Prostate gland (tissue), 2 donors: ENCODE measurements around the gene SLC14A1.

Source experiments
- POLR2A ChIP-seq: fragments of 450-650 bp; IDR thresholded peaks from one replicate; pipeline ENCODE4 v1.6.1; 2016; ENCODE audit warnings: antibody characterized with exemption, mild to moderate bottlenecking
- TF ChIP-seq, protein P1 (sequence below), 4 experiments: fragments of 200-600 bp in 2 of 4; fragments of 450-650 bp in 2 of 4; sonication (generic) in 2 of 4; IDR thresholded peaks; 1 replicate in 3 of 4; 2 replicates in 1 of 4; pipeline ENCODE4 v1.5.1; 2016 to 2019; ENCODE audit warnings: antibody characterized with exemption in 4 of 4, mild to moderate bottlenecking in 2 of 4, moderate library complexity in 2 of 4

DNA sequence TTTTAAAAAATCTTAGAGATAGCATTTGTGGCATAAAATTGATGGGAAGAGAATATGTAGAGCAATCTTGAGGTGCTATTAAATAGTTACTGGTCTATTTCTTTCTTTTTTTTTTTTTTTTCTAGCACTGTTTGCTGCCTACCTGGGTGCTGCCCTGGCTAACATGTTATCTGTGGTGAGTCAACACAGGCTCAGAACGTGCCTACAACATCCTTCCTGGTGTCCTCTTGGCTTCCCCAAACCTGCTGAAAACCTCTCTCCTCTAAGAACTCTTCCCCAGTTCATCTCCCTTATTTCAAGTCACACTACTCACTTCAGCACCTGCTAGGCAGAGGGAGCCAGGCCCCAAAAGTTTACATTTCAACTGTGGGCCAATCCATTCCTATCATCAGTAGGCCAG, 45.1 kb upstream of the SLC14A1 start:
- TF ChIP-seq, protein P1, sequence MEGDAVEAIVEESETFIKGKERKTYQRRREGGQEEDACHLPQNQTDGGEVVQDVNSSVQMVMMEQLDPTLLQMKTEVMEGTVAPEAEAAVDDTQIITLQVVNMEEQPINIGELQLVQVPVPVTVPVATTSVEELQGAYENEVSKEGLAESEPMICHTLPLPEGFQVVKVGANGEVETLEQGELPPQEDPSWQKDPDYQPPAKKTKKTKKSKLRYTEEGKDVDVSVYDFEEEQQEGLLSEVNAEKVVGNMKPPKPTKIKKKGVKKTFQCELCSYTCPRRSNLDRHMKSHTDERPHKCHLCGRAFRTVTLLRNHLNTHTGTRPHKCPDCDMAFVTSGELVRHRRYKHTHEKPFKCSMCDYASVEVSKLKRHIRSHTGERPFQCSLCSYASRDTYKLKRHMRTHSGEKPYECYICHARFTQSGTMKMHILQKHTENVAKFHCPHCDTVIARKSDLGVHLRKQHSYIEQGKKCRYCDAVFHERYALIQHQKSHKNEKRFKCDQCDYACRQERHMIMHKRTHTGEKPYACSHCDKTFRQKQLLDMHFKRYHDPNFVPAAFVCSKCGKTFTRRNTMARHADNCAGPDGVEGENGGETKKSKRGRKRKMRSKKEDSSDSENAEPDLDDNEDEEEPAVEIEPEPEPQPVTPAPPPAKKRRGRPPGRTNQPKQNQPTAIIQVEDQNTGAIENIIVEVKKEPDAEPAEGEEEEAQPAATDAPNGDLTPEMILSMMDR (IDR thresholded peaks at IDR 0.05): no peak
- no peak for TF ChIP-seq POLR2A
